ENCODE data around the gene PIM1. TPM values are rescaled to one million over a fixed set of nuclear protein-coding genes. Genes with fewer than 3 reads are reported as not detected.

The PIM1 gene
- total and polyA plus RNA-seq, 10 of the 15 experiments (the other 5 are each of a cell fraction or from before 2014, with no cell fraction given), result 0.66 to 33.9 (median 10.2) TPM

GRCh38 chr6:37222992-37223391 lies 53.0 kb downstream of the PIM1 start (continued):
- no peak for TF ChIP-seq KLF5 (IDR thresholded peaks at IDR 0.05; ENCODE audit: partially characterized antibody)

Other genes with a start within 250 kb of the PIM1 start
- gene PI16, start 215.4 kb upstream of the PIM1 start, total RNA-seq (2014; rRNA removed), result not detected in 2 replicates
- not detected in 2 replicates for gene PI16, start 215.4 kb upstream of the PIM1 start, total RNA-seq (2014; rRNA removed; fragmentation: Illumina TruSeq; extraction: Trizol)
- gene PI16, start 215.4 kb upstream of the PIM1 start, total RNA-seq (2021), result not detected in 2 replicates
- gene PI16, start 215.4 kb upstream of the PIM1 start, polyA plus RNA-seq (2011; rRNA removed), result not detected in 2 replicates
- not detected in 2 replicates for gene PI16, start 215.4 kb upstream of the PIM1 start, polyA plus RNA-seq (2014; fragmentation: Illumina TruSeq; extraction: Trizol)
- gene PI16, start 215.4 kb upstream of the PIM1 start, polyA plus RNA-seq (2014; fragmentation: Nextera tagmentation; extraction: Ambion mirVana), result under 1 TPM in 1 of 2 experiments, not detected in 1; 0.08 TPM
- not detected in 2 replicates for gene PI16, start 215.4 kb upstream of the PIM1 start, polyA plus RNA-seq (2014; rRNA removed)
- under 1 TPM in 1 of 2 experiments, not detected in 1; 0.12 TPM for gene PI16, start 215.4 kb upstream of the PIM1 start, polyA plus RNA-seq (2016; fragmentation: Nextera tagmentation; extraction: Ambion mirVana)
- 104 and 114 TPM in 2 replicates for gene MTCH1, start 184.0 kb upstream of the PIM1 start, total RNA-seq (2014; rRNA removed)
- 64.5 and 65.2 TPM in 2 replicates for gene MTCH1, start 184.0 kb upstream of the PIM1 start, total RNA-seq (2014; rRNA removed; fragmentation: Illumina TruSeq; extraction: Trizol)
- gene MTCH1, start 184.0 kb upstream of the PIM1 start, total RNA-seq (2021), result 103 and 105 TPM in 2 replicates
- 73.1 and 86.9 TPM in 2 replicates for gene MTCH1, start 184.0 kb upstream of the PIM1 start, polyA plus RNA-seq (2011; rRNA removed)
- 48.5 and 75.3 TPM in 2 replicates for gene MTCH1, start 184.0 kb upstream of the PIM1 start, polyA plus RNA-seq (2014; fragmentation: Illumina TruSeq; extraction: Trizol)
- gene MTCH1, start 184.0 kb upstream of the PIM1 start, polyA plus RNA-seq (2014; fragmentation: Nextera tagmentation; extraction: Ambion mirVana), result 10 to 100 TPM in 1 of 2 experiments, 1 to 10 TPM in 1; 7.2 to 17.3 TPM
- 80.2 and 83.5 TPM in 2 replicates for gene MTCH1, start 184.0 kb upstream of the PIM1 start, polyA plus RNA-seq (2014; rRNA removed)
- gene MTCH1, start 184.0 kb upstream of the PIM1 start, polyA plus RNA-seq (2016; fragmentation: Nextera tagmentation; extraction: Ambion mirVana), result 100 to 1,000 TPM; 108 to 128 TPM
- 52.9 and 55.5 TPM in 2 replicates for gene FGD2, start 164.5 kb upstream of the PIM1 start, total RNA-seq (2014; rRNA removed)
- 35.4 and 36.0 TPM in 2 replicates for gene FGD2, start 164.5 kb upstream of the PIM1 start, total RNA-seq (2014; rRNA removed; fragmentation: Illumina TruSeq; extraction: Trizol)
- gene FGD2, start 164.5 kb upstream of the PIM1 start, total RNA-seq (2021), result 63.6 and 70.4 TPM in 2 replicates
- 21.7 and 36.4 TPM in 2 replicates for gene FGD2, start 164.5 kb upstream of the PIM1 start, polyA plus RNA-seq (2011; rRNA removed)
- 21.8 and 30.3 TPM in 2 replicates for gene FGD2, start 164.5 kb upstream of the PIM1 start, polyA plus RNA-seq (2014; fragmentation: Illumina TruSeq; extraction: Trizol)
- gene FGD2, start 164.5 kb upstream of the PIM1 start, polyA plus RNA-seq (2014; fragmentation: Nextera tagmentation; extraction: Ambion mirVana), result 10 to 100 TPM in 1 of 2 experiments, 1 to 10 TPM in 1; 5.2 to 11.3 TPM
- gene FGD2, start 164.5 kb upstream of the PIM1 start, polyA plus RNA-seq (2014; rRNA removed), result 83.2 and 88.1 TPM in 2 replicates
- 10 to 100 TPM; 23.1 to 25.3 TPM for gene FGD2, start 164.5 kb upstream of the PIM1 start, polyA plus RNA-seq (2016; fragmentation: Nextera tagmentation; extraction: Ambion mirVana)
- gene TBC1D22B, start 87.6 kb downstream of the PIM1 start, total RNA-seq (2014; rRNA removed), result 11.9 and 13.0 TPM in 2 replicates
- 9.5 and 9.9 TPM in 2 replicates for gene TBC1D22B, start 87.6 kb downstream of the PIM1 start, total RNA-seq (2014; rRNA removed; fragmentation: Illumina TruSeq; extraction: Trizol)
- gene TBC1D22B, start 87.6 kb downstream of the PIM1 start, total RNA-seq (2021), result 14.9 and 15.2 TPM in 2 replicates
- gene TBC1D22B, start 87.6 kb downstream of the PIM1 start, polyA plus RNA-seq (2011; rRNA removed), result 7.0 and 7.5 TPM in 2 replicates
- gene TBC1D22B, start 87.6 kb downstream of the PIM1 start, polyA plus RNA-seq (2014; fragmentation: Illumina TruSeq; extraction: Trizol), result 18.2 and 18.7 TPM in 2 replicates
- 1 to 10 TPM; 3.4 to 3.7 TPM for gene TBC1D22B, start 87.6 kb downstream of the PIM1 start, polyA plus RNA-seq (2014; fragmentation: Nextera tagmentation; extraction: Ambion mirVana)
- 14.2 and 15.8 TPM in 2 replicates for gene TBC1D22B, start 87.6 kb downstream of the PIM1 start, polyA plus RNA-seq (2014; rRNA removed)
- 10 to 100 TPM; 15.4 to 17.7 TPM for gene TBC1D22B, start 87.6 kb downstream of the PIM1 start, polyA plus RNA-seq (2016; fragmentation: Nextera tagmentation; extraction: Ambion mirVana)
- 2.5 and 3.1 TPM in 2 replicates for gene TMEM217, start 88.0 kb downstream of the PIM1 start, total RNA-seq (2014; rRNA removed)
- gene TMEM217, start 88.0 kb downstream of the PIM1 start, total RNA-seq (2014; rRNA removed; fragmentation: Illumina TruSeq; extraction: Trizol), result 1.8 and 2.1 TPM in 2 replicates
- 1.6 and 1.9 TPM in 2 replicates for gene TMEM217, start 88.0 kb downstream of the PIM1 start, total RNA-seq (2021)
- 4.0 and 4.5 TPM in 2 replicates for gene TMEM217, start 88.0 kb downstream of the PIM1 start, polyA plus RNA-seq (2011; rRNA removed)
- gene TMEM217, start 88.0 kb downstream of the PIM1 start, polyA plus RNA-seq (2014; fragmentation: Illumina TruSeq; extraction: Trizol), result 1.9 and 2.5 TPM in 2 replicates
- gene TMEM217, start 88.0 kb downstream of the PIM1 start, polyA plus RNA-seq (2014; fragmentation: Nextera tagmentation; extraction: Ambion mirVana), result 1 to 10 TPM; 1.3 to 2.1 TPM
- gene TMEM217, start 88.0 kb downstream of the PIM1 start, polyA plus RNA-seq (2014; rRNA removed), result 1.9 and 2.4 TPM in 2 replicates
- 1 to 10 TPM; 2.5 to 2.8 TPM for gene TMEM217, start 88.0 kb downstream of the PIM1 start, polyA plus RNA-seq (2016; fragmentation: Nextera tagmentation; extraction: Ambion mirVana)
- gene RNF8, start 183.8 kb downstream of the PIM1 start, total RNA-seq (2014; rRNA removed), result 19.3 and 21.6 TPM in 2 replicates
- 25.1 and 30.0 TPM in 2 replicates for gene RNF8, start 183.8 kb downstream of the PIM1 start, total RNA-seq (2014; rRNA removed; fragmentation: Illumina TruSeq; extraction: Trizol)
- gene RNF8, start 183.8 kb downstream of the PIM1 start, total RNA-seq (2021), result 19.2 and 20.7 TPM in 2 replicates
- gene RNF8, start 183.8 kb downstream of the PIM1 start, polyA plus RNA-seq (2011; rRNA removed), result 27.1 and 30.4 TPM in 2 replicates
- gene RNF8, start 183.8 kb downstream of the PIM1 start, polyA plus RNA-seq (2014; fragmentation: Illumina TruSeq; extraction: Trizol), result 25.2 and 35.6 TPM in 2 replicates
- gene RNF8, start 183.8 kb downstream of the PIM1 start, polyA plus RNA-seq (2014; fragmentation: Nextera tagmentation; extraction: Ambion mirVana), result 10 to 100 TPM in 1 of 2 experiments, 1 to 10 TPM in 1; 7.8 to 12.3 TPM
- gene RNF8, start 183.8 kb downstream of the PIM1 start, polyA plus RNA-seq (2014; rRNA removed), result 21.8 and 23.1 TPM in 2 replicates
- gene RNF8, start 183.8 kb downstream of the PIM1 start, polyA plus RNA-seq (2016; fragmentation: Nextera tagmentation; extraction: Ambion mirVana), result 10 to 100 TPM; 23.4 to 30.2 TPM